H9 (cell line): Measurements from ENCODE around the gene ITGA2. TPM values are rescaled to one million over a fixed set of nuclear protein-coding genes. Genes with fewer than 3 reads are reported as not detected.

Source experiments
- DNase-seq: peaks from one replicate; pipeline ENCODE4 v3.0.0-alpha.2; 2017
- H2AFZ ChIP-seq: one replicate; pipeline ENCODE4 v1.6.1; 2013; ENCODE audit warnings: mild to moderate bottlenecking, low read length, control low read depth, moderate library complexity
- H2AK5ac ChIP-seq: 2 replicates; pipeline ENCODE4 v1.6.1; 2013; ENCODE audit warnings: low read length, control low read depth, mixed read lengths; ENCODE audit not compliant: insufficient read length
- H2BK120ac ChIP-seq: one replicate; pipeline ENCODE4 v1.6.1; 2013; ENCODE audit warnings: low read depth, mild to moderate bottlenecking, low read length, control low read depth, inconsistent platforms; ENCODE audit not compliant: poor library complexity, severe bottlenecking
- H2BK12ac ChIP-seq: 2 replicates; pipeline ENCODE4 v1.6.1; 2013; ENCODE audit warnings: low read length, control low read depth, mixed read lengths, low read depth; ENCODE audit not compliant: insufficient read length
- H2BK15ac ChIP-seq: 2 replicates; pipeline ENCODE4 v1.6.1; 2013; ENCODE audit warnings: low read depth, low read length, control low read depth
- H2BK20ac ChIP-seq: one replicate; pipeline ENCODE4 v1.6.1; 2013; ENCODE audit warnings: low read depth, mild to moderate bottlenecking, low read length, control low read depth, inconsistent platforms; ENCODE audit not compliant: poor library complexity, severe bottlenecking
- H2BK5ac ChIP-seq: 2 replicates; pipeline ENCODE4 v1.6.1; 2013; ENCODE audit warnings: low read length, control low read depth, mixed read lengths; ENCODE audit not compliant: insufficient read length
- H3K14ac ChIP-seq: 2 replicates; pipeline ENCODE4 v1.6.1; 2013; ENCODE audit warnings: low read length, control low read depth; ENCODE audit not compliant: insufficient read depth
- H3K18ac ChIP-seq: 2 replicates; pipeline ENCODE4 v1.6.1; 2013; ENCODE audit warnings: low read depth, mild to moderate bottlenecking, mixed read lengths, low read length, control low read depth; ENCODE audit not compliant: insufficient read length
- H3K23ac ChIP-seq: 2 replicates; pipeline ENCODE4 v1.6.1; 2013; ENCODE audit warnings: low read length, control low read depth, mixed read lengths, low read depth; ENCODE audit not compliant: insufficient read length
- H3K23me2 ChIP-seq: 2 replicates; pipeline ENCODE4 v1.6.1; 2013; ENCODE audit warnings: low read depth, mild to moderate bottlenecking, mixed read lengths, low read length, control low read depth; ENCODE audit not compliant: insufficient read length, poor library complexity, severe bottlenecking
- H3K27ac ChIP-seq: 2 replicates; pipeline ENCODE4 v1.5.1; 2013; ENCODE audit warnings: low read length, control low read depth, mixed read lengths, low read depth; ENCODE audit not compliant: insufficient read length
- H3K27me3 ChIP-seq: 2 replicates; pipeline ENCODE4 v1.6.1; 2013; ENCODE audit warnings: low read length, control low read depth, inconsistent platforms; ENCODE audit not compliant: insufficient read depth
- H3K4ac ChIP-seq: 2 replicates; pipeline ENCODE4 v1.6.1; 2013; ENCODE audit warnings: low read depth, mild to moderate bottlenecking, control low read depth, inconsistent platforms, low read length, moderate library complexity
- H3K4me1 ChIP-seq: 2 replicates; pipeline ENCODE4 v1.6.1; 2013; ENCODE audit warnings: low read length, control low read depth, inconsistent platforms; ENCODE audit not compliant: insufficient read depth
- H3K4me2 ChIP-seq: 2 replicates; pipeline ENCODE4 v1.6.1; 2013; ENCODE audit warnings: low read length, control low read depth, mixed read lengths; ENCODE audit not compliant: insufficient read length, insufficient read depth
- H3K56ac ChIP-seq: 2 replicates; pipeline ENCODE4 v1.6.1; 2013; ENCODE audit warnings: low read depth, mild to moderate bottlenecking, mixed read lengths, low read length, control low read depth; ENCODE audit not compliant: insufficient read length
- H3K79me1 ChIP-seq: 2 replicates; pipeline ENCODE4 v1.6.1; 2013; ENCODE audit warnings: low read depth, mild to moderate bottlenecking, moderate library complexity, low read length, control low read depth, inconsistent platforms; ENCODE audit not compliant: insufficient read depth, poor library complexity, severe bottlenecking
- H3K79me2 ChIP-seq: 2 replicates; pipeline ENCODE4 v1.6.1; 2013; ENCODE audit warnings: low read length, control low read depth, inconsistent platforms; ENCODE audit not compliant: insufficient read depth
- H3K9ac ChIP-seq: 2 replicates; pipeline ENCODE4 v1.6.1; 2013; ENCODE audit warnings: low read length, control low read depth, mixed read lengths; ENCODE audit not compliant: insufficient read length; ENCODE audit errors: extremely low read depth
- H3K9me3 ChIP-seq: one replicate; pipeline ENCODE4 v1.6.1; 2013; ENCODE audit warnings: low read depth, low read length, inconsistent platforms; ENCODE audit not compliant: control insufficient read depth
- H3T11ph ChIP-seq: one replicate; pipeline ENCODE4 v1.6.1; 2013; ENCODE audit warnings: mild to moderate bottlenecking, low read length, control low read depth, inconsistent platforms
- H4K20me1 ChIP-seq: one replicate; pipeline ENCODE4 v1.6.1; 2013; ENCODE audit not compliant: control insufficient read depth, insufficient read length, insufficient read depth
- H4K5ac ChIP-seq: 2 replicates; pipeline ENCODE4 v1.6.1; 2013; ENCODE audit warnings: low read depth, mild to moderate bottlenecking, mixed read lengths, low read length, control low read depth; ENCODE audit not compliant: insufficient read length
- H4K8ac ChIP-seq: replicated peaks from 2 replicates; pipeline ENCODE4 v1.6.1; 2013; ENCODE audit warnings: low read length, control low read depth, mixed read lengths, low read depth; ENCODE audit not compliant: insufficient read length
- H4K91ac ChIP-seq: 2 replicates; pipeline ENCODE4 v1.6.1; 2013; ENCODE audit warnings: low read depth, mild to moderate bottlenecking, moderate library complexity, mixed read lengths, low read length, control low read depth; ENCODE audit not compliant: insufficient read length
- H3K27ac Mint-ChIP-seq, 3 experiments: 2 replicates in 2 of 3; 3 replicates in 1 of 3; pipeline ENCODE4 v1.8.0; 2020 to 2021; ENCODE audit warnings: mixed read lengths in 3 of 3, mild to moderate bottlenecking in 1 of 3, moderate library complexity in 1 of 3
- H3K27me3 Mint-ChIP-seq: 2 replicates; pipeline ENCODE4 v1.8.0; 2021; ENCODE audit warnings: low read depth, mild to moderate bottlenecking, moderate library complexity, mixed read lengths
- H3K36me3 Mint-ChIP-seq, 3 experiments: 2 replicates in 2 of 3; 3 replicates in 1 of 3; pipeline ENCODE4 v1.8.0; 2020 to 2021; ENCODE audit warnings: low read depth in 3 of 3, mixed read lengths in 3 of 3; ENCODE audit not compliant: insufficient read depth in 1 of 3
- H3K4me1 Mint-ChIP-seq, 2 experiments: 2 replicates each; pipeline ENCODE4 v1.8.0; 2020; ENCODE audit warnings: mixed read lengths in 2 of 2
- H3K4me3 Mint-ChIP-seq, 2 experiments: 2 replicates in 1 of 2; 3 replicates in 1 of 2; pipeline ENCODE4 v1.8.0; 2020 to 2021; ENCODE audit warnings: mild to moderate bottlenecking in 2 of 2, mixed read lengths in 2 of 2, moderate library complexity in 1 of 2
- H3K9me3 Mint-ChIP-seq, 2 experiments: 2 replicates in 1 of 2; 3 replicates in 1 of 2; pipeline ENCODE4 v1.8.0; 2020; ENCODE audit warnings: mild to moderate bottlenecking in 2 of 2, mixed read lengths in 2 of 2, moderate library complexity in 1 of 2
- total RNA-seq: library from RNA; stranded (reverse); gene quantifications from 2 replicates; pipeline ENCODE4 v1.2.1, GENCODE V29; 2021
- TF ChIP-seq, protein P1 (sequence below): fragments of 200-600 bp; sonication (generic); conservative IDR thresholded peaks from 3 replicates; pipeline ENCODE4 v1.8.0; 2021; ENCODE audit warnings: antibody characterized with exemption, mild to moderate bottlenecking

ITGA2 gene
- total RNA-seq, 1 experiment from 2014 or later, result 3.0 TPM

DNA sequence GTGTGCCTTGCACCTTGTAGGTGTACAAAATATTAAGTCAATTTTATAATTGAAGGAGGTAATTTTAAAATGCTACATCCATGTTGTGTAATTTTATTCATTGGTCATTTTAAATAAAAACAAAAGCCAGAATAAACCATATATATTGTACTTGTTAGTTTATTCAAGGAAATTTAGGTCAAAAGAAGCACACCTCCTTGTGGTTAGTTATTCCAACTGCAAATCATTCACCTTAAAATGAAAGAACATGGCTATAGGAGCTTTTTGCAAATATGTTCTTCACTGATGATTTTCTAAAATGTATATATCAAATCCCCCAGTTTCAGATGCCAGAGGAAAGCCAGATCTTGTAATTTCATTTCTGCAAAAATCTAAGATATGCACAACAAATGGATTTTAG, 125.8 kb downstream of the ITGA2 start:
- Histone ChIP-seq H2AK5ac (no peak overlapping the region), H3K18ac (no peak overlapping the region), H3K27me3 (no peaks in the 10 kb centered on the region), H4K8ac (no peak overlapping the region), H3K14ac (no peak overlapping the region), H4K20me1 (no peaks in the 10 kb centered on the region), H4K5ac (no peak overlapping the region), H2BK15ac (no peak overlapping the region), H2BK20ac (no peak overlapping the region), H3K79me1 (no peaks in the 10 kb centered on the region), H2AFZ (no peak overlapping the region), H3K23ac (no peak overlapping the region), H3K27ac (no peak overlapping the region), H2BK5ac (no peak overlapping the region), H4K91ac (no peak overlapping the region), H2BK12ac (no peak overlapping the region), H2BK120ac (no peak overlapping the region), H3K23me2 (peaks cover 6% of the 10 kb centered on the region), H3K9ac (no peak overlapping the region), H3K4me1 (peaks cover 3% of the 10 kb centered on the region; the same call in 1 of the 2 replicates), H3T11ph (no peak overlapping the region), H3K4ac (no peak overlapping the region), H3K79me2 (no peaks in the 10 kb centered on the region), H3K9me3 (no peaks in the 10 kb centered on the region), H3K56ac (no peak overlapping the region), H3K4me2 (no peak overlapping the region)
- Mint-ChIP-seq H3K9me3 (no peaks in the 10 kb centered on the region; a peak in 1 of 5 replicates), H3K27me3 (no peaks in the 10 kb centered on the region), H3K4me1 (peaks cover 11 to 17% of the 10 kb centered on the region in 2 experiments), H3K27ac (no peak overlapping the region), H3K36me3 (no peaks in the 10 kb centered on the region), H3K4me3 (no peak overlapping the region)
- TF ChIP-seq, protein P1, sequence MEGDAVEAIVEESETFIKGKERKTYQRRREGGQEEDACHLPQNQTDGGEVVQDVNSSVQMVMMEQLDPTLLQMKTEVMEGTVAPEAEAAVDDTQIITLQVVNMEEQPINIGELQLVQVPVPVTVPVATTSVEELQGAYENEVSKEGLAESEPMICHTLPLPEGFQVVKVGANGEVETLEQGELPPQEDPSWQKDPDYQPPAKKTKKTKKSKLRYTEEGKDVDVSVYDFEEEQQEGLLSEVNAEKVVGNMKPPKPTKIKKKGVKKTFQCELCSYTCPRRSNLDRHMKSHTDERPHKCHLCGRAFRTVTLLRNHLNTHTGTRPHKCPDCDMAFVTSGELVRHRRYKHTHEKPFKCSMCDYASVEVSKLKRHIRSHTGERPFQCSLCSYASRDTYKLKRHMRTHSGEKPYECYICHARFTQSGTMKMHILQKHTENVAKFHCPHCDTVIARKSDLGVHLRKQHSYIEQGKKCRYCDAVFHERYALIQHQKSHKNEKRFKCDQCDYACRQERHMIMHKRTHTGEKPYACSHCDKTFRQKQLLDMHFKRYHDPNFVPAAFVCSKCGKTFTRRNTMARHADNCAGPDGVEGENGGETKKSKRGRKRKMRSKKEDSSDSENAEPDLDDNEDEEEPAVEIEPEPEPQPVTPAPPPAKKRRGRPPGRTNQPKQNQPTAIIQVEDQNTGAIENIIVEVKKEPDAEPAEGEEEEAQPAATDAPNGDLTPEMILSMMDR, result peak; percentile 58
- no peak for DNase-seq
